Vagina (tissue), 2 donors: ENCODE measurements around the gene MTHFD1L.

Experiments used
- CTCF ChIP-seq, 3 experiments: fragments of 450-650 bp in 2 of 3; fragments of 200-600 bp in 1 of 3; sonication (generic) in 1 of 3; IDR thresholded peaks; one replicate each; pipeline ENCODE4 v1.5.1; 2017 to 2019; ENCODE audit warnings: antibody characterized with exemption in 3 of 3, mild to moderate bottlenecking in 2 of 3, moderate library complexity in 2 of 3
- POLR2A ChIP-seq, 2 donors: fragments of 450-650 bp; IDR thresholded peaks; one replicate each; pipeline ENCODE4 v1.6.1; 2017; ENCODE audit warnings: antibody characterized with exemption in 2 of 2, mild to moderate bottlenecking in 2 of 2, moderate library complexity in 2 of 2
- POLR2AphosphoS5 ChIP-seq, 2 donors: sonication (generic); formaldehyde crosslinking; IDR thresholded peaks; one replicate each; pipeline ENCODE4 v1.9.0; 2017; ENCODE audit warnings: antibody characterized with exemption in 2 of 2, mild to moderate bottlenecking in 2 of 2, low read depth in 1 of 2; ENCODE audit not compliant: insufficient read depth in 1 of 2

GRCh38 chr6:150978624-150979023 lies 113.1 kb downstream of the MTHFD1L start:
- TF ChIP-seq POLR2A (IDR thresholded peaks at IDR 0.05) = no peak
- no peak for TF ChIP-seq CTCF (IDR thresholded peaks at IDR 0.05)
- TF ChIP-seq POLR2AphosphoS5 (IDR thresholded peaks at IDR 0.05; ENCODE audit: insufficient read depth in 1 of 2, low read depth in 1 of 2) = no peak
